ENCODE measurements around the gene AHCYL1. TPM values are rescaled to one million over a fixed set of nuclear protein-coding genes. Genes with fewer than 3 reads are reported as not detected.

The AHCYL1 gene
- total RNA-seq, 1 experiment from 2014 or later, result 34.0 TPM

Other genes starting within 250 kb of the AHCYL1 start
- not detected in 2 replicates for gene GSTM3, start 243.7 kb upstream of the AHCYL1 start, total RNA-seq (2014; rRNA removed; shearing (Covaris generic); ENCODE audit: low replicate concordance)
- not detected in 2 replicates for gene EPS8L3, start 220.8 kb upstream of the AHCYL1 start, total RNA-seq (2014; rRNA removed; shearing (Covaris generic); ENCODE audit: low replicate concordance)
- gene CSF1, start 73.9 kb upstream of the AHCYL1 start, total RNA-seq (2014; rRNA removed; shearing (Covaris generic); ENCODE audit: low replicate concordance), result 0.07 and 0.29 TPM in 2 replicates
- 35.3 and 53.8 TPM in 2 replicates for gene STRIP1, start 49.9 kb downstream of the AHCYL1 start, total RNA-seq (2014; rRNA removed; shearing (Covaris generic); ENCODE audit: low replicate concordance)
- gene ALX3, start 85.9 kb downstream of the AHCYL1 start, total RNA-seq (2014; rRNA removed; shearing (Covaris generic); ENCODE audit: low replicate concordance), result not detected in 2 replicates
- 0.19 and 0.47 TPM in 2 replicates for gene UBL4B, start 127.7 kb downstream of the AHCYL1 start, total RNA-seq (2014; rRNA removed; shearing (Covaris generic); ENCODE audit: low replicate concordance)
- gene SLC6A17, start 165.7 kb downstream of the AHCYL1 start, total RNA-seq (2014; rRNA removed; shearing (Covaris generic); ENCODE audit: low replicate concordance), result not detected in 2 replicates
- 1.5 and 1.6 TPM in 2 replicates for gene KCNC4, start 225.5 kb downstream of the AHCYL1 start, total RNA-seq (2014; rRNA removed; shearing (Covaris generic); ENCODE audit: low replicate concordance)

All from Karpas-422 (cell line).